ENCODE measurements around the gene CYP26C1.

Gene CYP26C1

GRCh38 chr10:93115661-93116383 is 55.2 kb downstream of the CYP26C1 start:
- peak; percentile 28 for DNase-seq (ENCODE audit: low read depth)
- no peak overlapping the region for H3K4me3 ChIP-seq (ENCODE audit: low read depth, low read length)

More at GRCh38 chr10:93115661-93116383, 55.2 kb downstream of the CYP26C1 start:
- TF ChIP-seq CTCF (IDR thresholded peaks at IDR 0.05; ENCODE audit: control insufficient read depth, extremely low read depth, insufficient read depth), result peak; percentile 91

Data from LNCaP clone FGC (cell line).